Activated T-cell treated with anti-CD3 and anti-CD28 coated beads, Interleukin-2, amount 50 U/mL, for 4 hours (primary cell): ENCODE data around the gene FRMD4B. TPM values are rescaled to one million over a fixed set of nuclear protein-coding genes. Genes with fewer than 3 reads are reported as not detected.

ENCODE experiments used
- ATAC-seq, 2 donors: fragments of 200-7000 bp; cut with Tn5 transposase; one replicate each; pipeline ENCODE4 v1.10.0; 2021
- DNase-seq: peaks from one replicate; pipeline ENCODE4 v3.0.0-alpha.2; 2020
- H3K27me3 Mint-ChIP-seq: one replicate; pipeline ENCODE4 v1.8.0; 2021; ENCODE audit warnings: low read depth, mixed read lengths
- H3K36me3 Mint-ChIP-seq: one replicate; pipeline ENCODE4 v1.8.0; 2022; ENCODE audit warnings: mixed read lengths; ENCODE audit not compliant: insufficient read depth
- H3K4me1 Mint-ChIP-seq: one replicate; pipeline ENCODE4 v1.8.0; 2021; ENCODE audit warnings: low read depth, mixed read lengths
- H3K4me3 Mint-ChIP-seq: one replicate; pipeline ENCODE4 v1.8.0; 2021; ENCODE audit warnings: mild to moderate bottlenecking, moderate library complexity, mixed read lengths
- H3K9me3 Mint-ChIP-seq: one replicate; pipeline ENCODE4 v1.8.0; 2021; ENCODE audit warnings: mixed read lengths
- total RNA-seq, 3 donors: library from RNA; stranded (reverse); gene quantifications; one replicate each; pipeline ENCODE4 v1.2.1, GENCODE V29; 2021

Gene FRMD4B
- total RNA-seq, 3 donors from 2014 or later: 16.3 to 24.6 (median 23.6) TPM

DNA sequence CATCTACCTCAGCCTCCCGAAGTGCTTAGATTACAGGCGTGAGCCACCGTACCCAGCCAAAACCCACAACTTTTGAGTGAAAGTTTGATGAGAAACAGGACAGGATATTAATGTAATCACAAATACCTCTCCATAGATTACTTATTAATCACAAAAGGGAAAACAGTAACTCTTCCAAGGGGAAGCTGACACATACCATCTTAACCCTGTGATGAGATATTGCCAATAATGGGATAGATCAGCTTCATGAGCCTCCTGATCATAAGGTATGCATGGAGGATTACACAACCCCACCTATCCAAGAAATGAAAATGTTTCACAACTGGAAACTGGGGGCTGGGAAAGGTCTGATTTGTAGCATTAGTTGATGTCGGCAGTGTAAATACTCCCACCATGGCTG lies 131.5 kb downstream of the FRMD4B start:
- no peaks in the 10 kb centered on the region for H3K9me3 Mint-ChIP-seq
- no peak overlapping the region for H3K4me3 Mint-ChIP-seq
- no peak for ATAC-seq
- no peak for DNase-seq
- H3K36me3 Mint-ChIP-seq: no peaks in the 10 kb centered on the region
- H3K27me3 Mint-ChIP-seq: no peaks in the 10 kb centered on the region
- peaks cover 8% of the 10 kb centered on the region for H3K4me1 Mint-ChIP-seq

DNA sequence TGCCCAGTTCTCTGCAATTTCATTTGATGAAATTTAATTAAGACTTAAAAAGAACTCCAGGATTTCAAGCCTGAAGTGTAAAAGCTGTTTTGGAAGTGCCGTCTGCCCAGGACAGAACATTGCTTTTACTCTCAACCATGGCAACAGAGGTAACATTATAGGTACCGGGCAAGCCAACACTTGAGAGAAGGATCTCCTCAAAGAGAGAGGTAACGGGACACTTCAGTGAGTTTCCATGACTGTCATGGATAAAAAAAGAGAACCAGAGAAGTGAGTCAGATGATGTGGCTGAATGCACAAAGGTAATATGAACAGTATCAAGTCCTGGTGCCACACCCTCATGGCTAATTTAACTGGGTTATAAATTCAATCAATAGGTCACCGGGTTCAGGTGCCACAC lies 133.3 kb downstream of the FRMD4B start:
- DNase-seq: no peak

DNA sequence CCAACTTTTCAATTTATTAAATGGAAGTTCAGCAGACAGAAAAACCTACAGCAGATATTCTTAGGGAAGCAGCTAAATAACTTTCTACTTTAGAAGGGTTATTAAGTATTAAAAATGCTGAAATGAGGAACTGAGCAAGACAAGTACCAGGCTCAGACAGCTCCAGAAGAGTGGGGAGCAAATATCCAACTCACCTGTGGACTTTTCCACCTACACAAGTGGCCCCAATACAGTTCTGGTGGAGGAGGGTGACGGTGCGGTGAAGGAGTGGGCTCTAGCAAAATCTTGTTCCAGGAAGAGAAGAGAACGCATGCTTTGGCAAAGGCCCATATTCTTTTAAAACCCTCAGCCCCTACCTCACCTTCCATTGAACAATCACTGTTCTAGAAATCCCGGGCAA lies 133.7 kb downstream of the FRMD4B start:
- peaks cover 11% of the 10 kb centered on the region for H3K4me1 Mint-ChIP-seq
- H3K4me3 Mint-ChIP-seq: no peak overlapping the region

More for the DNA sequence above, 133.3 kb downstream of the FRMD4B start:
- Mint-ChIP-seq H3K27me3 (no peaks in the 10 kb centered on the region), H3K9me3 (no peaks in the 10 kb centered on the region), H3K4me3 (no peak overlapping the region), H3K36me3 (no peaks in the 10 kb centered on the region), H3K4me1 (peaks cover 11% of the 10 kb centered on the region)
- ATAC-seq: no peak

DNA sequence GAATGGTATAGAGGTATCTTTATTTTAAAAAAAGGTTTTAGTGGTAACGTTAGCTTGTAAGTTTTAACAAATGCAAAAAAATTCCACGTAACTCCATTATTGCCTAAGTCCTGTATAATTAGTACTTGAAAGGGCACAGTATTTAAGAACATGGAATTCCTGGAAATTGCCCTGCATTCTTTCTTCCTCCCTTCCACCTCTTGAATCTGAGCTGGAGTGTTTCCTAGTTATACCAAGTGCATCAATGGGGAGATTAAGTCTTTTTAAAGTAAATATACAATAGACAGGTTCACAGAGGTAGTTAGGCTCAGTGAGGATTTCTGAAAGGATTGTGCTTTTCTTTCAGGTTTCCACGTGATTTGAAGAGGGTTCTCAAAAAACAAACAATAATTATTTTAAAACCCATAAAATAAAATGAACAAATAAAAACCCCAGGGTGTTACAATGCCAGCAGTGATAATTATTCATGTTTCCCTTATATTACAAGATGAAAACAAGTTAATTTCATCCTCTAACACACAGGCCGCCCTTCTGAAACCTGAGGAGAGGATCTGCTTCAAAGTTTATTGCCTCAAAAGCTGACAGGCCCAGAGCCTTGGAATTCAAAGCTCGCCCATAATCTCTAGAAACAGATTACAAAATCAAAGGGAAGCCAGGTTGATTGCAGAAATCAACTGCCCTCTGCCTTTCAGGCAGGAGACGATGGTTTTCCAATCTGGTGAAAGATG lies 134.6 kb downstream of the FRMD4B start:
- no peaks in the 10 kb centered on the region for H3K27me3 Mint-ChIP-seq
- peaks cover 11% of the 10 kb centered on the region for H3K4me1 Mint-ChIP-seq
- no peaks in the 10 kb centered on the region for H3K9me3 Mint-ChIP-seq
- H3K4me3 Mint-ChIP-seq: no peak overlapping the region
- H3K36me3 Mint-ChIP-seq: no peaks in the 10 kb centered on the region
- no peak for ATAC-seq
- no peak for DNase-seq

More for the DNA sequence above, 133.7 kb downstream of the FRMD4B start:
- ATAC-seq (no peak), DNase-seq (no peak)
- no peaks in the 10 kb centered on the region for H3K27me3 Mint-ChIP-seq
- no peaks in the 10 kb centered on the region for H3K36me3 Mint-ChIP-seq
- no peaks in the 10 kb centered on the region for H3K9me3 Mint-ChIP-seq

DNA sequence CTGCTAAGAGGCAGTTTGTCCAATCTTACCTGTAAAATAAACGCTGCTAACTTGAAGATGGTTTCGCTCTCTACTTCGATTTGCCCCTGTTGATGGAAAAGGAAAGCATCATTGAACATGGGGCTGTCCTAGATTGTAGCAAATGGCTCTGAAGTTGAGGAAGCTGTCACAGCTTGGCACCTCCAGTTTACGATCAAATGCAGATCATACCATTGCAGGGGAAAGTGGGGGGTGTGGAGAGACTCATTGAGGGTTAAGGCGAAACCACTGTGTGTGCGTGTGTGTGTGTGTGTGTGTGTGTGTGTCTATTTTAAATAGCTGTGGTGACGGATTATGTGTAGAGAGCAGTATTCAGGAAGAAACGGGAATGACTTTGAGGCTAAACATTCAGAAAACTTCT lies 135.9 kb downstream of the FRMD4B start:
- Mint-ChIP-seq H3K36me3 (no peaks in the 10 kb centered on the region), H3K4me3 (peak overlapping the region; percentile 64), H3K27me3 (no peaks in the 10 kb centered on the region), H3K4me1 (peaks cover 11% of the 10 kb centered on the region), H3K9me3 (no peaks in the 10 kb centered on the region)
- peak; percentile 41 for DNase-seq
- peak; percentile 91 to 92 for ATAC-seq

DNA sequence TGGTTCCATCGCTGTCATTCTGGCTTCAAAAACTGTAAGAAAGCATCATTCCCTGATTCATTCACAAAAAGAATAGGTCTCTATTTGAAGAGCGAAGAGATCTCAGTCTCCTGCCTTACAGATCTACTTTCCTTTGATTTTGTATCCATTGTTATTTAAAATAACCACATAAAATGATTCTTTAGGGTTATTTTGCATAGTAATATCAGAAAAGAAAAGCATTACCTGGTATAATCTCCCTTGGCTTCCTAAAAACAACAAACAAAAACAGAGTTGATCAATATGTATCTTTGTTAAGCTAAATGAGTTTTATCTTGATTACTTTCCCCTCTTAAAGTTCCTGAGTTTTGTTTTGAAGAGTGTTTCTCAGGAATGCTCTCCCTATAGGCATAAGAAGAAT lies 136.9 kb downstream of the FRMD4B start:
- no peaks in the 10 kb centered on the region for H3K9me3 Mint-ChIP-seq
- no peaks in the 10 kb centered on the region for H3K36me3 Mint-ChIP-seq
- no peaks in the 10 kb centered on the region for H3K27me3 Mint-ChIP-seq
- ATAC-seq: no peak
- peak overlapping the region; percentile 64 for H3K4me3 Mint-ChIP-seq
- peaks cover 11% of the 10 kb centered on the region for H3K4me1 Mint-ChIP-seq
- DNase-seq: no peak

DNA sequence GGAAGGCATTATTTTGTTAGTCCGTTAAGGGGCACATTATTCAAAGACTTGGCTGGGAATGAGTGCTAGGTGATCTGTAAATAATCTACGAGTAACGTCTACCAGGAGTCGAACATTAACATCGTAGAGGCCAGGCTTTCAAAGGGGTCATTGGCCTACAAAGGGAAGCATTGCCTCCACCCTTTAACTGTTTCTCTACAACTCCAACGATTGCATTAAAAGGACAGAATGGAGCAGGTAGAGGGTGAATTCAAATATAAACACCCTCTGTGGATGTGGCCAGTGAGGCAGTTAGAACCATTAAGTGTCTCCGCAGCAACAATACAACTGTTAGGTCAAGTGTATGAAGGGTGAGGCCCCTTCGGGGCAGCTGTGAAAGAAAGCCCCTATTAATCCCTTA lies 137.5 kb downstream of the FRMD4B start:
- H3K36me3 Mint-ChIP-seq: no peaks in the 10 kb centered on the region
- H3K4me3 Mint-ChIP-seq: no peak overlapping the region
- H3K4me1 Mint-ChIP-seq: peaks cover 11% of the 10 kb centered on the region
- ATAC-seq (no peak), DNase-seq (no peak)
- no peaks in the 10 kb centered on the region for H3K9me3 Mint-ChIP-seq
- no peaks in the 10 kb centered on the region for H3K27me3 Mint-ChIP-seq

DNA sequence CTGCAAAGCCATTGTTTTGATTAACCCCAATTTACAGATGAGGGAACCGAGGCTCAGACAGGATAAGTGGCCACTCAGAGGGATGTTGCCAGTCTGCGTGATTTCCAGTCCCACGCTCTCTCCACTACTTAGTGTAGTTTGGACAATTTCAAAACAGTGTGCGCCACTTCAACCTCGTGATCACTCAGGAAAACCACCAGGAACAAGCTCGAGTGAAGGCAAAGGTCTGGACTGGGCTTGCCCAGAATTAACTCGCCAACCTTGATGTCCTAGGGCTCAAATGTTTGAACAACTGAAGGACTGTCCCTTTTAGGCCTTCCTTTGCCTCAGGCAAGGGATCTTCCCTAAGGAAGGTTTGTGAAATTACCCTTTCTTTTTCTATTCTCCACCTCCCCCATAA lies 139.3 kb downstream of the FRMD4B start:
- Mint-ChIP-seq H3K36me3 (no peaks in the 10 kb centered on the region), H3K27me3 (no peaks in the 10 kb centered on the region), H3K9me3 (no peaks in the 10 kb centered on the region), H3K4me3 (no peak overlapping the region), H3K4me1 (peaks cover 14% of the 10 kb centered on the region)
- DNase-seq (no peak), ATAC-seq (no peak)

DNA sequence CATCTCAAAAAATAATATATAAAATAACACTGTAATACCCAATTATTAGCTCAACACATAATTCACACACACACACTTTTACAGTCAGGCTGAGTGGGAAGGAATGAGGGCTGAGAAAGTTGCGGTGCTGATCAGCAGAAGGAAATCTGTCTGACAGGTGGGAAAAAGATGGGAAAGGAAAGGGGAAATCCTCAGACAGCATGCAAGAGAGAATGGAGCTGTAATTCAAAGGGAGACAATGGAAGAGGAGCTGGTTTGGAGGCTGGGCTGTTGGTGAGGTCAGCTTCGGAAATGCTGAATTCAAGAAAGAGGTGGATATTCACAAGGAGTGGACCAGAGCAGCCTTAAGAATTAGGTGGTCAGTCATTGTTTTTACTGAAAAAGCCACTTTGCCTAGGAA lies 141.8 kb downstream of the FRMD4B start:
- ATAC-seq (no peak), DNase-seq (no peak)
- H3K9me3 Mint-ChIP-seq: no peaks in the 10 kb centered on the region
- no peak overlapping the region for H3K4me3 Mint-ChIP-seq
- H3K27me3 Mint-ChIP-seq: no peaks in the 10 kb centered on the region
- no peaks in the 10 kb centered on the region for H3K36me3 Mint-ChIP-seq
- H3K4me1 Mint-ChIP-seq: peaks cover 4% of the 10 kb centered on the region

DNA sequence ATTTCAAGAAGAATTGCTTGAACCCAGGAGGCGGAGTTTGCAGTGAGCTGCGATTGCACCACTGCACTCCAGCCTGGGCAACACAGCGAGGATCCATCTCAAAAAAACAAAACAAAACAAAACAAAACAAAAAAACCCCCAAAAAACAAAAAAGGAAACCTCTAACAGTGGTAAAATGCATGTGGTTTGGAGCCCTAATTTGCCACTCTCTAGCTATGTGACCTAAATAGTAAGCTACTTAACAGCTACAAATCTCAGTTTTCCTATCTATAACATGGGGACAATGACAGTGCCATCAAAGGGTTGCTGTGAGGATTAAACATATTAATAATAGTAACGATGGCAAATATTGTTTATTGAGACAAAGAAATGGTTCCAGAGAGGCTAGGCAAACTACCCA lies 144.1 kb downstream of the FRMD4B start:
- Mint-ChIP-seq H3K4me3 (no peak overlapping the region), H3K27me3 (no peaks in the 10 kb centered on the region), H3K4me1 (peaks cover 7% of the 10 kb centered on the region), H3K36me3 (no peaks in the 10 kb centered on the region), H3K9me3 (no peaks in the 10 kb centered on the region)
- no peak for ATAC-seq
- no peak for DNase-seq

DNA sequence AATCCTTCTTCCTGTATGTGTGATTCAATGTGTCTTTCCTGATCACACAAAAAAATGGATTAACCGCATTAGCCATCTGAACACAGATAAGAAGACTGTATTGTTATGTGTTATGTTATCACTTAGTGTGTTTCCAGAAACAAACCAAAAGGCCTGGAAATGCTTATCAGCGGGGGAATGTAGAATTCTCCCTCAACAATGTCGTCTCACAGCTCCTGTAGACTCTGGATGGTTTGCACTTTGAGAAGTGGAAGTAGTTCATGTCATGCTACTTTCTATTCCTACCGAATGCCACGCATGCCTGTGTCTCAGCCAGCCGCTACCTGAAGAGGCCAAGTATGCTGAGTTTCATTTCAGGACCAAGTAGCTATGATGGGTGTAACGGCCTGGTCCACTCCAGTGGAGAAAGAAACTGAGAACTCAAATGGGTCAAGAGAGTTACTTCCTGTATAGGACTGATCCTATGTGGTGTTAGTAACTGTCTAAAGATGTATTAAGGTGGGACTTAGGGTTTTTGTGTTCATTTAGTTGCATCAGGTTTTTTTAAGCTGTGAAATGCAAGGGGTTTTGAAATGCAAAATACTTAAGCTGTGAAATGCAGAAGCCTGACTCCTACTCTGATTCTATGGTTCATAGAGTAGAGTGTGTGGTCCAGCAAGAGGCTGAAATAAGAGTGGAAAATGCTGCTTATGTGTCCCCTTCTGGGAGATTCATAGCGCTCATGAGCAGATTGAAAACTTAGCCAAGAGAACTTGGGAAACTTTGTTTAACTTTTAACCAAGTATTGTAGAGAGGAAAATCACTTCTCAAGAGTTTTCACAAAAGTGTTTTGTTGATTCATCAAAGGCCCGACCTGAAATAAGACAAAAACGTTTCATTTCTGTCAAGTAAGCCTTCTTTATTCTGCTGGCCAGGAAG lies 145.0 kb downstream of the FRMD4B start:
- peaks cover 15% of the 10 kb centered on the region for H3K4me1 Mint-ChIP-seq
- H3K4me3 Mint-ChIP-seq: no peak overlapping the region
- H3K27me3 Mint-ChIP-seq: no peaks in the 10 kb centered on the region
- DNase-seq (no peak), ATAC-seq (no peak)
- no peaks in the 10 kb centered on the region for H3K36me3 Mint-ChIP-seq
- H3K9me3 Mint-ChIP-seq: no peaks in the 10 kb centered on the region

DNA sequence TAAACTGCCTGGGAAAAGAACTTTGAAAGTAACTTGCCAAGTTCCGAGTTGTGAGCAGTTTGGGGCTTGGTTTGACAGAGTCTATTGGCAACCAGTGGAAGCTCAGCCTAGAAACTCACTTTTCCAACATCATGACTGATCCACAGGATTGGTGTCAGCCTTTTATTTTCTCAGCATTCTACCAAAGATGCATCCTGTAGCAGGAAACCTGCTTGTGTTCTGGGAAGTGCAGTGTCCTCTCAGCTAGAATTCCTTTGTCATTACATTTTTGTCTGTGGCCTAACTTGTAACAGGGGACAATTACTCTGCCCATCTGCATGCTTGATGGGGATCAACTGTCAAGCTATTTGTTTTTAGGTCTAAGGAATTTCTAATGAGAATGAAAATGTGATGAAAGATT lies 146.8 kb downstream of the FRMD4B start:
- H3K4me1 Mint-ChIP-seq: peaks cover 24% of the 10 kb centered on the region
- H3K36me3 Mint-ChIP-seq: no peaks in the 10 kb centered on the region
- ATAC-seq (no peak), DNase-seq (no peak)
- H3K4me3 Mint-ChIP-seq: no peak overlapping the region
- H3K27me3 Mint-ChIP-seq: no peaks in the 10 kb centered on the region
- H3K9me3 Mint-ChIP-seq: no peaks in the 10 kb centered on the region

DNA sequence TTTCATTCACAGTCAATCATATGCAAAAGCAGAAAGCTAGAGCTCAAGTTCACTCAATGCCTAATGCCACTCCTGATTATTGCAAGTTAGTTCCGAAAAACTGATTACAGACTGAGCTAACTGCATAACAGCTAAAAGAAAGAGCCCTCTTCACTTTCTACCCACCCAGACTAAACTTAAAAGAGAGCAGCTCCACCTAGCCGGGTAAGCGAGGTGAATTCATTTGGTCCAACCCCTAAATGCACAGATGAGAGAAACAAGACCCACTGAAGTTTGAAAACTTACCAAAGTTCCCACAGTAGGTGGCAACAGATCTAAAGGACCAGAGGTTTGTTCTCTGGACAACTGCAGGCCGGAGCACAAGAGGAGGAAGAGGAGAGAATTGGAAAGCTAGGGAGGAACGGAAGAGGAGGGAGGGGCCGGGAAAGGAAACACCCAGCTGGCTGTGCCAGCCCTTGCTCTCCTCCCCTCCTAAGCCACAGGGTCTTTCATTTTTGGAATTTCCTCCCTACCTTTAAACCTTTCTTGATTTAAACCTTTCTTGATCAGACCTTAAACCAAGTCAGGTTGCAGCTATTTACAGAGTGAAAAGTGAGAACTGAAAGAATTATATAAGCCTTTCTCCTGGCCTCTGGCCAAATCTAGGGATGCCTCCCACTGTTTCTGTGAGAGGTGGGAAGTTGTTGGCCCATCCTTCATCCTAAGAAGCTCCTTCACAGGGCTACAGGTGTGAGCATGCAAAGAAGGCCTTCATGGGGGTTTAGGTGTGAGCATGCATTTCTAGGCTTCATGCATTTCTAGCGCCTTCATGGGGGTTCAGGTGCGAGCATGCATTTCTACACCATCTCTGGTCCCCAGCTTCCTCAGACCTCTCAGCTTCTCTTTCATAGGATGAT lies 148.8 kb downstream of the FRMD4B start:
- Mint-ChIP-seq H3K9me3 (no peaks in the 10 kb centered on the region), H3K27me3 (no peaks in the 10 kb centered on the region), H3K4me1 (peaks cover 21% of the 10 kb centered on the region), H3K4me3 (peak overlapping the region; percentile 55), H3K36me3 (no peaks in the 10 kb centered on the region)
- ATAC-seq (peak in 1 of 2 donors; percentile 30), DNase-seq (no peak)

DNA sequence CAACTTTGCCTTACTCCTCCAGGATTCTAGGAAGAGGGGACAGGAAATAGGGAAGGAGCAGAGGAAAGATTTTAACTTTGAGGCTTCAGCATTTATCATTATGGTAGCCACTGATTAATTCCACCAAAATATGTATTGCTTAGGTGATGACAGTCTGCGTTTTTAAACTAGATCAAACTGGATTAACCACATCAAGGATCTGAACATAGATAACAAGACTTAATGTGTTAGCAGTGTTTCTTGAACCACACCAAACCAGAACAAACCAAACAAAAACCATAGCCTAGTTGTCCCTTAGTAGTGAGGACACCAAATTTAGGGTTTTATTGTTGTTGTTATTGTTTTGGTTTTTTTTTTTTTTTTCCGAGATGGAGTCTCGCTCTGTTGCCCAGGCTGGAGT lies 150.0 kb downstream of the FRMD4B start:
- H3K9me3 Mint-ChIP-seq: no peaks in the 10 kb centered on the region
- H3K36me3 Mint-ChIP-seq: no peaks in the 10 kb centered on the region
- ATAC-seq (peak in 1 of 2 donors; percentile 43), DNase-seq (no peak)
- peaks cover 21% of the 10 kb centered on the region for H3K4me1 Mint-ChIP-seq
- no peaks in the 10 kb centered on the region for H3K27me3 Mint-ChIP-seq
- H3K4me3 Mint-ChIP-seq: no peak overlapping the region
